AML-193 (cell line): ENCODE measurements around the gene HEXB.
"Not testable (repeated sequence)": the region's sequence is repeated elsewhere in the genome, so short reads cannot be mapped to it uniquely, and the experiment has no call there.

Source experiments
- DNase-seq, 2 experiments: peaks; one replicate each; lab custom pipeline; 2025; lab: John Stamatoyannopoulos, UW

The HEXB gene

GRCh38 chr5:74659172-74659571, 25.9 kb upstream of the HEXB start:
- DNase-seq = no peak

- no peak for DNase-seq
Measured at GRCh38 chr5:74660140-74660539, 24.9 kb upstream of the HEXB start.

GRCh38 chr5:74660873-74661272, 24.2 kb upstream of the HEXB start:
- no peak for DNase-seq

GRCh38 chr5:74664551-74664950, 20.5 kb upstream of the HEXB start:
- DNase-seq = no peak

GRCh38 chr5:74665273-74665672, 19.8 kb upstream of the HEXB start:
- no peak for DNase-seq

- no peak for DNase-seq
Measured at GRCh38 chr5:74665816-74666215, 19.2 kb upstream of the HEXB start.

GRCh38 chr5:74667396-74667795, 17.6 kb upstream of the HEXB start:
- no peak for DNase-seq

- DNase-seq = no peak
Measured at GRCh38 chr5:74669821-74670220, 15.2 kb upstream of the HEXB start.

- no peak for DNase-seq
Measured at GRCh38 chr5:74670396-74671038, 14.5 kb upstream of the HEXB start.

- DNase-seq = no peak
Measured at GRCh38 chr5:74672215-74672877, 12.7 kb upstream of the HEXB start.

- DNase-seq = peak; percentile 47 to 72
Measured at GRCh38 chr5:74673011-74673790, 11.8 kb upstream of the HEXB start.

- DNase-seq = not testable (repeated sequence)
Measured at GRCh38 chr5:74676466-74676865, 8.6 kb upstream of the HEXB start.

- DNase-seq = not testable (repeated sequence)
Measured at GRCh38 chr5:74678123-74678522, 6.9 kb upstream of the HEXB start.

GRCh38 chr5:74679300-74679699, 5.7 kb upstream of the HEXB start:
- DNase-seq = not testable (repeated sequence)

- no peak for DNase-seq
Measured at GRCh38 chr5:74679966-74680365, 5.1 kb upstream of the HEXB start.

- no peak for DNase-seq
Measured at GRCh38 chr5:74685979-74686631, 1.1 kb downstream of the HEXB start.

GRCh38 chr5:74686962-74687751, 2.1 kb downstream of the HEXB start:
- DNase-seq = no peak

- no peak for DNase-seq
Measured at GRCh38 chr5:74693191-74693590, 8.2 kb downstream of the HEXB start.

GRCh38 chr5:74717596-74717995, 32.6 kb downstream of the HEXB start:
- no peak for DNase-seq

GRCh38 chr5:74722271-74722670, 37.2 kb downstream of the HEXB start:
- DNase-seq = no peak

- no peak for DNase-seq
Measured at GRCh38 chr5:74725331-74725730, 40.3 kb downstream of the HEXB start.

GRCh38 chr5:74736759-74737158, 51.7 kb downstream of the HEXB start:
- DNase-seq = no peak
